Loucy (cell line): ENCODE measurements around the gene FAM111B.
"Not testable (repeated sequence)": the region's sequence is repeated elsewhere in the genome, so short reads cannot be mapped to it uniquely, and the experiment has no call there.

ENCODE experiments used
- H2AFZ ChIP-seq: fragments of 200-600 bp; sonication (generic); 2 replicates; pipeline ENCODE4 v1.6.0; 2016; ENCODE audit warnings: antibody characterized with exemption, mild to moderate bottlenecking, low read length, moderate library complexity
- H3F3A ChIP-seq: fragments of 200-600 bp; 2 replicates; pipeline ENCODE4 v1.6.0; 2016; ENCODE audit warnings: antibody characterized with exemption, low read depth, mild to moderate bottlenecking
- H3K27me3 ChIP-seq: fragments of 200-600 bp; sonication (generic); 2 replicates; pipeline ENCODE4 v1.6.1; 2014; ENCODE audit warnings: low read length, mild to moderate bottlenecking; ENCODE audit not compliant: insufficient read depth, poor library complexity, severe bottlenecking
- H3K36me3 ChIP-seq: fragments of 200-600 bp; sonication (generic); 2 replicates; pipeline ENCODE4 v1.6.1; 2016; ENCODE audit warnings: low read length; ENCODE audit not compliant: insufficient read depth
- H3K4me1 ChIP-seq: fragments of 200-600 bp; sonication (generic); 2 replicates; pipeline ENCODE4 v1.5.1; 2014; ENCODE audit warnings: low read length, mild to moderate bottlenecking; ENCODE audit not compliant: insufficient read depth, poor library complexity, severe bottlenecking
- H3K4me2 ChIP-seq: fragments of 200-600 bp; sonication (generic); 2 replicates; pipeline ENCODE4 v1.6.0; 2014; ENCODE audit warnings: antibody characterized with exemption, low read length, low read depth, mild to moderate bottlenecking; ENCODE audit not compliant: poor library complexity, severe bottlenecking
- H3K4me3 ChIP-seq: fragments of 200-600 bp; sonication (generic); 2 replicates; pipeline ENCODE4 v1.5.1; 2014; ENCODE audit warnings: low read length, mild to moderate bottlenecking, mixed read lengths; ENCODE audit not compliant: poor library complexity, severe bottlenecking
- H3K79me2 ChIP-seq: fragments of 200-600 bp; sonication (generic); 2 replicates; pipeline ENCODE4 v1.6.1; 2014; ENCODE audit warnings: low read length; ENCODE audit not compliant: insufficient read depth
- H3K9ac ChIP-seq: fragments of 200-600 bp; sonication (generic); 2 replicates; pipeline ENCODE4 v1.6.0; 2014; ENCODE audit warnings: mild to moderate bottlenecking, low read depth, low read length, moderate library complexity; ENCODE audit not compliant: poor library complexity, severe bottlenecking
- H3K9me2 ChIP-seq: fragments of 200-600 bp; sonication (generic); replicated peaks from 2 replicates; pipeline ENCODE4 v1.6.1; 2016; ENCODE audit warnings: low read depth, low read length, mixed read lengths
- H3K9me3 ChIP-seq: fragments of 200-600 bp; sonication (generic); 2 replicates; pipeline ENCODE4 v1.6.1; 2014; ENCODE audit warnings: mild to moderate bottlenecking, antibody characterized with exemption, low read length, low read depth; ENCODE audit not compliant: insufficient read depth
- H4K20me1 ChIP-seq: fragments of 200-600 bp; sonication (generic); 2 replicates; pipeline ENCODE4 v1.6.0; 2014; ENCODE audit warnings: antibody characterized with exemption, low read length, mild to moderate bottlenecking; ENCODE audit not compliant: insufficient read depth, poor library complexity, severe bottlenecking
- EZH2phosphoT487 ChIP-seq: fragments of 200-600 bp; IDR thresholded peaks from 2 replicates; pipeline ENCODE4 v1.6.1; 2018; ENCODE audit warnings: antibody characterized with exemption, mild to moderate bottlenecking, moderate library complexity, borderline replicate concordance
- TF ChIP-seq, protein P1 (sequence below): fragments of 200-600 bp; sonication (generic); conservative IDR thresholded peaks from 2 replicates; pipeline ENCODE4 v1.5.1; 2014; ENCODE audit warnings: mild to moderate bottlenecking, antibody characterized with exemption, low read length

The FAM111B gene

DNA sequence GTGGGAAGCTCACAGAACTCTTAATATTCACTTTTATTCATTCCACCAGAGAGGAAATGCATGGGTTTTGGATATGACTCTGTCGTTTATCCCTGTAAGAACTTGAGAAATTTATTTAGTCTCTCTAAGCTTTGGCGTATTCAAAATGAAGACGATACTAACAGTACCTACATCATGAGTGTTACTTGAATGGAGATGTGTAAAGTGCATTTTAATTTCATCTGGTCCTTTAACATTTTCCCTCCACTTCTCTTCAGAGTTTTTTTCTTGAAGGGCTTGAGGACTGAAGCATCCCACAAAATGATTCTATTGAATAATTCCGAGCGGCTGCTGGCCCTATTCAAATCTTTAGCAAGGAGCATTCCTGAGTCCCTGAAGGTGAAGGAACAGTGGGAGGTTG, 21.0 kb upstream of the FAM111B start, which contains the start of gene GLYATL1B:
TSS of gene GLYATL1B (plus strand) at position 301 of the 400 bp plus-strand sequence. CDS start at position 301, 0 bp downstream.
- H2AFZ ChIP-seq, H3K9me3 ChIP-seq, H3K9me2 ChIP-seq, H3F3A ChIP-seq, H4K20me1 ChIP-seq, H3K4me2 ChIP-seq, H3K79me2 ChIP-seq, H3K27me3 ChIP-seq, H3K9ac ChIP-seq, H3K4me3 ChIP-seq, H3K36me3 ChIP-seq, H3K4me1 ChIP-seq: not testable (repeated sequence)

DNA sequence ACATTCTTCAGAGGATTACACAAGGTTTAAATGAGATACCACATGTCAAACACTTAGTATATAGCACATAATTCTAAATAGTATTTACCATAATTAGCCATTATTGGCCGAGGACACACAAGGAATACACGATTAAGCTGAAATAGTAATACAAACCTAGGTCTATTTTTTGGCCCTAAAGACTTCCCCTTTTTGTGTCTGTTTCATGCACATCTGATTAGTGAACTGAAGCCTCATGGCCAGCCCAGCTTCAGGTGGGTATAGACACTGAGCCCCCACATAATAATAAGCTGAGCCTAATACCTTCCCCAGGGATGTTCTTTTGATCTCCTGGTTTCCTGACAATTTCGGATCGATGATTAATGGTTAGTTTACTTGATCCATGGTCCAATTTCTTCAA, 18.9 kb upstream of the FAM111B start:
- no peaks in the 10 kb centered on the region for H3K36me3 ChIP-seq
- no peaks in the 10 kb centered on the region for H3K79me2 ChIP-seq
- H2AFZ ChIP-seq = no peak overlapping the region
- no peaks in the 10 kb centered on the region for H3F3A ChIP-seq
- no peak overlapping the region for H3K4me2 ChIP-seq
- H3K27me3 ChIP-seq = no peaks in the 10 kb centered on the region
- no peak overlapping the region for H3K9ac ChIP-seq
- TF ChIP-seq, protein P1, sequence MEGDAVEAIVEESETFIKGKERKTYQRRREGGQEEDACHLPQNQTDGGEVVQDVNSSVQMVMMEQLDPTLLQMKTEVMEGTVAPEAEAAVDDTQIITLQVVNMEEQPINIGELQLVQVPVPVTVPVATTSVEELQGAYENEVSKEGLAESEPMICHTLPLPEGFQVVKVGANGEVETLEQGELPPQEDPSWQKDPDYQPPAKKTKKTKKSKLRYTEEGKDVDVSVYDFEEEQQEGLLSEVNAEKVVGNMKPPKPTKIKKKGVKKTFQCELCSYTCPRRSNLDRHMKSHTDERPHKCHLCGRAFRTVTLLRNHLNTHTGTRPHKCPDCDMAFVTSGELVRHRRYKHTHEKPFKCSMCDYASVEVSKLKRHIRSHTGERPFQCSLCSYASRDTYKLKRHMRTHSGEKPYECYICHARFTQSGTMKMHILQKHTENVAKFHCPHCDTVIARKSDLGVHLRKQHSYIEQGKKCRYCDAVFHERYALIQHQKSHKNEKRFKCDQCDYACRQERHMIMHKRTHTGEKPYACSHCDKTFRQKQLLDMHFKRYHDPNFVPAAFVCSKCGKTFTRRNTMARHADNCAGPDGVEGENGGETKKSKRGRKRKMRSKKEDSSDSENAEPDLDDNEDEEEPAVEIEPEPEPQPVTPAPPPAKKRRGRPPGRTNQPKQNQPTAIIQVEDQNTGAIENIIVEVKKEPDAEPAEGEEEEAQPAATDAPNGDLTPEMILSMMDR = no peak
- no peak for TF ChIP-seq EZH2phosphoT487
- H3K4me3 ChIP-seq = no peak overlapping the region
- peaks cover 3% of the 10 kb centered on the region for H3K4me1 ChIP-seq
- no peaks in the 10 kb centered on the region for H3K9me3 ChIP-seq
- H4K20me1 ChIP-seq = no peaks in the 10 kb centered on the region
- no peaks in the 10 kb centered on the region for H3K9me2 ChIP-seq

DNA sequence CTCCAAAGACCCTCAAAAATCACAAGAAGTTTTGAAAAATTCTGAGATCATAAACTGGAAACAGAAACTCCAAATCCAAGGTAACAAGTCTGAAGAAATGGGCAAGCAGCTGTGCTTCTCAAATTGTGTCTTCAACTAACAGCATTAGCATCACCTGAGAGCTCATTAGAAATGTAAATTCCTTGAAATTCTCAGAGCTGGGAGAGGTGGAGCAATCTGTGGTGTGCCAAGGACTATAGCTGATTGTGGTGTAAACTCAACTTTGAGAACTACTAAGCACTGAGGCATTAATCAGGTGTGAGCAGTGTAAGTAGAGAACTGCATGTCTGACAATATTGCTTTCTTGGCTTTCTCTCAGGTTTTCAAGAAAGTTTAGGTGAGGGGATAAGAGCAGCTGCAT, 13.5 kb upstream of the FAM111B start:
- not testable (repeated sequence) for H3K36me3 ChIP-seq, H3K4me2 ChIP-seq, H4K20me1 ChIP-seq, H3K9me2 ChIP-seq, H3K9me3 ChIP-seq, H3K4me3 ChIP-seq, H2AFZ ChIP-seq, H3K79me2 ChIP-seq, H3K27me3 ChIP-seq, H3F3A ChIP-seq, H3K9ac ChIP-seq
- H3K4me1 ChIP-seq = peaks cover 17% of the 10 kb centered on the region

DNA sequence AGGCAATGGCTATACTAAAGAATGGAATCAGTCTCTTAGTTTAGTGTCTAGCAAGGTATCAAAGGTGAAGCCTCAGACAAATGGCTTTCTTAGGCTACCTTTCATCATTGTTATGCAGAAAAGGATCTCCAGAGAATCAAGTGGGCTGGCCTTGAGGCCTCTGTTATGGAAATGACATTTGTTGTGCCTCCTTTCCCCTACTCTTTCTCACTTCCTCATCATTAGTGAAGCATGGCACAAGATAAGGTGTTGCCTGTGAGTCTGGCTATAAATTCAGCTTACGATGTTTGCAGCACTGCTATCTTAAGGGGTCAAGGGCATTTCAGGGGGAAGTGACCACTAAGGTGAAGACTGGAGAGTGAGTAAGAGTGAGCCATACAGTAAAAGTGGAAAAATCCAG, 11.8 kb upstream of the FAM111B start:
- not testable (repeated sequence) for H4K20me1 ChIP-seq, H3F3A ChIP-seq, H3K79me2 ChIP-seq, H2AFZ ChIP-seq, H3K27me3 ChIP-seq, H3K9me3 ChIP-seq, H3K9me2 ChIP-seq, H3K4me2 ChIP-seq, H3K4me3 ChIP-seq, H3K9ac ChIP-seq, H3K36me3 ChIP-seq
- H3K4me1 ChIP-seq = peaks cover 22% of the 10 kb centered on the region

DNA sequence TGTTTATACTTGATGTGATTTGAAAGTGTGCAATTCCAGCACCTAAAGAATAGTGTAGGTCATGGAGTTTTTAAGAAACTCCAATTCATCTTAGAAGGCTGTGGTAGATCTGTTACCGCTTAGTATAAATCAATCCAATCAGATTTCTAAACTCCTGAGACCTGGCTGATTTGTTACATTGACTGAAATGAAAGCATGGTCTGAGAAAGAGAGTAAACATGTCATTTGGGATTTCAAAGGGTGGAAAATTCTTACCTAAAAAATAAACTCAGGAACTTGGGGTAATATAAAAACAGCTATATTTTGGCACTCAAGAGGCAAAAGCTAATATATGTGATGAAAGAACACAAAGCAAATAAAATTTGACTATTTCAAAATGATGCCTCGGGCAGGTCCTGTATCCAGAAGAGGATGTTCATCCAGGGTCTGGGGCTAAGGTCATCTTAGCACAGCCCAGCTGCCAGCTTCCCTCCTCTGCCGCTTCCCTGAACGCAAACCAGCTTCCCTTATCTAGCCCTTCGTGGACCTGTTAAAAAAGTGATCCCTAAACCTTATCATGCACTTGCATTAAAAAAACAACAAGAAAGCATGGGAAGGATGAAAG, 11.0 kb upstream of the FAM111B start:
- not testable (repeated sequence) for H3K4me3 ChIP-seq, H3K79me2 ChIP-seq, H4K20me1 ChIP-seq, H3K36me3 ChIP-seq, H2AFZ ChIP-seq, H3K9me3 ChIP-seq, H3K4me2 ChIP-seq, H3K9ac ChIP-seq, H3K27me3 ChIP-seq, H3F3A ChIP-seq, H3K9me2 ChIP-seq
- H3K4me1 ChIP-seq = peaks cover 22% of the 10 kb centered on the region
